HepG2 (cell line): Measurements from ENCODE around the gene WDR62. TPM values are rescaled to one million over a fixed set of nuclear protein-coding genes. Genes with fewer than 3 reads are reported as not detected.

Experiments
- ARNT ChIP-seq: fragments of 450-650 bp; IDR thresholded peaks from 2 replicates; pipeline ENCODE4 v1.6.1; 2017
- CENPX ChIP-seq: sonication (generic); formaldehyde crosslinking; IDR thresholded peaks from 2 replicates; pipeline ENCODE4 v1.9.0; 2021; ENCODE audit warnings: mild to moderate bottlenecking, missing genetic modification reagents, moderate library complexity
- GABPA ChIP-seq, 2 experiments: IDR thresholded peaks; 2 replicates each; pipeline ENCODE4 v1.6.1; 2011 to 2016; ENCODE audit warnings: low read depth in 2 of 2, low read length in 1 of 2, missing biosample characterization in 1 of 2, missing genetic modification characterization in 1 of 2
- GABPB1 ChIP-seq: IDR thresholded peaks from 2 replicates; pipeline ENCODE4 v1.6.1; 2016; ENCODE audit warnings: mild to moderate bottlenecking, missing genetic modification reagents, moderate library complexity, missing compliant biosample characterization
- HINFP ChIP-seq: sonication (generic); formaldehyde crosslinking; IDR thresholded peaks from 2 replicates; pipeline ENCODE4 v1.4.0; 2020; ENCODE audit warnings: low read depth, mild to moderate bottlenecking, missing genetic modification reagents
- NCOA2 ChIP-seq: sonication (generic); formaldehyde crosslinking; IDR thresholded peaks from 2 replicates; pipeline ENCODE4 v1.8.0; 2022; ENCODE audit warnings: inconsistent platforms
- ONECUT2 ChIP-seq: sonication (generic); formaldehyde crosslinking; IDR thresholded peaks from 2 replicates; pipeline ENCODE4 v1.4.0; 2020; ENCODE audit warnings: missing genetic modification reagents
- PAWR ChIP-seq: sonication (generic); formaldehyde crosslinking; IDR thresholded peaks from 2 replicates; pipeline ENCODE4 v1.4.0; 2020; ENCODE audit warnings: missing genetic modification reagents, mild to moderate bottlenecking, borderline replicate concordance
- PCBP1 ChIP-seq: fragments of 200-400 bp; formaldehyde crosslinking; IDR thresholded peaks from 2 replicates; pipeline ENCODE4 v1.6.1; 2017; ENCODE audit warnings: mild to moderate bottlenecking, low read depth, low read length, borderline replicate concordance
- YEATS4 ChIP-seq: sonication (generic); formaldehyde crosslinking; IDR thresholded peaks from 2 replicates; pipeline ENCODE4 v1.4.0; 2020; ENCODE audit warnings: missing genetic modification reagents, borderline replicate concordance
- ZBTB4 ChIP-seq: sonication (generic); formaldehyde crosslinking; IDR thresholded peaks from 2 replicates; pipeline ENCODE4 v1.4.0; 2020; ENCODE audit warnings: missing genetic modification reagents, mild to moderate bottlenecking, borderline replicate concordance
- ZNF17 ChIP-seq: sonication (generic); formaldehyde crosslinking; IDR thresholded peaks from 2 replicates; pipeline ENCODE4 v1.5.0; 2020; ENCODE audit warnings: mild to moderate bottlenecking, missing genetic modification reagents
- ZNF234 ChIP-seq: sonication (generic); formaldehyde crosslinking; conservative IDR thresholded peaks from 2 replicates; pipeline ENCODE4 v1.5.1; 2020; ENCODE audit warnings: mild to moderate bottlenecking, missing genetic modification reagents
- ZNF503 ChIP-seq: sonication (generic); formaldehyde crosslinking; IDR thresholded peaks from 2 replicates; pipeline ENCODE4 v1.4.0; 2020; ENCODE audit warnings: missing genetic modification reagents
- ZNF543 ChIP-seq: sonication (generic); formaldehyde crosslinking; IDR thresholded peaks from 2 replicates; pipeline ENCODE4 v1.4.0; 2020; ENCODE audit warnings: mild to moderate bottlenecking, missing genetic modification reagents
- ZNF552 ChIP-seq: sonication (generic); formaldehyde crosslinking; IDR thresholded peaks from 2 replicates; pipeline ENCODE4 v1.9.0; 2022; ENCODE audit warnings: missing genetic modification reagents, mild to moderate bottlenecking, borderline replicate concordance
- ZNF737 ChIP-seq: sonication (generic); formaldehyde crosslinking; IDR thresholded peaks from 2 replicates; pipeline ENCODE4 v1.5.0; 2020; ENCODE audit warnings: missing genetic modification reagents, mild to moderate bottlenecking, borderline replicate concordance
- ZNF770 ChIP-seq: sonication (generic); formaldehyde crosslinking; IDR thresholded peaks from 2 replicates; pipeline ENCODE4 v1.5.0; 2020; ENCODE audit warnings: mild to moderate bottlenecking, missing genetic modification reagents
- polyA plus RNA-seq, 8 experiments: library from polyadenylated mRNA; depleted of rRNA in 3 of 8; stranded (reverse) in 7 of 8; unstranded in 1 of 8; fragments of >200 nt; fragmentation: Illumina TruSeq in 4 of 8; extraction: Trizol in 4 of 8; gene quantifications; 2 replicates each; pipeline versions ENCODE4 v1.2.1 to v1.2.3, GENCODE V29; 2011 to 2016; ENCODE audit warnings: low read depth in 4 of 8, missing spikeins in 1 of 8, mixed read lengths in 1 of 8; ENCODE audit not compliant: insufficient read depth in 1 of 8
- total RNA-seq, 5 experiments: library from RNA; depleted of rRNA; stranded (reverse); fragments of >200 nt; fragmentation: Illumina TruSeq; extraction: Trizol; gene quantifications; 2 replicates each; pipeline ENCODE4 v1.2.3, GENCODE V29; 2016; ENCODE audit warnings: low read depth in 1 of 5
- TF ChIP-seq, protein P1 (sequence below): IDR thresholded peaks from 2 replicates; pipeline ENCODE4 v1.6.1; 2016; ENCODE audit warnings: mild to moderate bottlenecking

WDR62 gene
- total and polyA plus RNA-seq, 2 of the 13 experiments (the other 11 are each of a cell fraction or from before 2014, with no cell fraction given) = 5.8 to 12.5 TPM

GRCh38 chr19:36059180-36059910 is 4.6 kb downstream of the WDR62 start (continued):
- TF ChIP-seq ZNF503 (CRISPR knock-in tag) = no peak
- TF ChIP-seq ZNF17 (CRISPR knock-in tag) = no peak
- no peak for TF ChIP-seq ARNT
- TF ChIP-seq GABPB1 (CRISPR knock-in tag) = no peak
- TF ChIP-seq, protein P1, sequence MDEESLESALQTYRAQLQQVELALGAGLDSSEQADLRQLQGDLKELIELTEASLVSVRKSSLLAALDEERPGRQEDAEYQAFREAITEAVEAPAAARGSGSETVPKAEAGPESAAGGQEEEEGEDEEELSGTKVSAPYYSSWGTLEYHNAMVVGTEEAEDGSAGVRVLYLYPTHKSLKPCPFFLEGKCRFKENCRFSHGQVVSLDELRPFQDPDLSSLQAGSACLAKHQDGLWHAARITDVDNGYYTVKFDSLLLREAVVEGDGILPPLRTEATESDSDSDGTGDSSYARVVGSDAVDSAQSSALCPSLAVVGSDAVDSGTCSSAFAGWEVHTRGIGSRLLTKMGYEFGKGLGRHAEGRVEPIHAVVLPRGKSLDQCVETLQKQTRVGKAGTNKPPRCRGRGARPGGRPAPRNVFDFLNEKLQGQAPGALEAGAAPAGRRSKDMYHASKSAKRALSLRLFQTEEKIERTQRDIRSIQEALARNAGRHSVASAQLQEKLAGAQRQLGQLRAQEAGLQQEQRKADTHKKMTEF (CRISPR knock-in tag) = peak; percentile 6; the same call in 1 of the 2 replicates
- no peak for TF ChIP-seq NCOA2
- no peak for TF ChIP-seq ZNF737 (CRISPR knock-in tag)
- TF ChIP-seq ZNF552 (CRISPR knock-in tag) = no peak
- TF ChIP-seq ZNF543 (CRISPR knock-in tag) = no peak
- TF ChIP-seq PAWR (CRISPR knock-in tag) = no peak
- no peak for TF ChIP-seq ZNF770 (CRISPR knock-in tag)
- no peak; the same call in 1 of the 2 replicates for TF ChIP-seq YEATS4 (CRISPR knock-in tag)
- TF ChIP-seq HINFP (CRISPR knock-in tag) = no peak
- TF ChIP-seq PCBP1 = no peak
- TF ChIP-seq ZBTB4 = no peak
- TF ChIP-seq ONECUT2 = no peak
- no peak for TF ChIP-seq ZNF234 (CRISPR knock-in tag)
- no peak for TF ChIP-seq GABPA (IDR thresholded peaks at IDR 0.05; ENCODE audit: low read depth, low read length)
- TF ChIP-seq GABPA (CRISPR knock-in tag; IDR thresholded peaks at IDR 0.05; ENCODE audit: low read depth) = no peak
- no peak for TF ChIP-seq CENPX (CRISPR knock-in tag)
